SJSA1 (cell line): ENCODE results near the gene PLA1A. TPM values are rescaled to one million over a fixed set of nuclear protein-coding genes. Genes with fewer than 3 reads are reported as not detected.
A peak's percentile ranks its signal among the peaks of the same experiment; 100 is the strongest.
"Not testable (repeated sequence)": the region's sequence is repeated elsewhere in the genome, so short reads cannot be mapped to it uniquely, and the experiment has no call there.

ENCODE experiments used
- DNase-seq, 2 experiments: peaks; one replicate each; pipeline ENCODE4 v3.0.0-alpha.2; 2015 to 2020; ENCODE audit warnings: low spot score in 2 of 2, low read depth in 1 of 2
- H3K27ac ChIP-seq: fragments of 250-450 bp; sonication (Bioruptor Pico); 2 replicates; pipeline ENCODE4 v1.5.1; 2020; ENCODE audit warnings: mild to moderate bottlenecking, moderate library complexity
- H3K27me3 ChIP-seq: fragments of 250-450 bp; sonication (Bioruptor Pico); replicated peaks from 2 replicates; pipeline ENCODE4 v1.5.1; 2020; ENCODE audit warnings: mild to moderate bottlenecking, moderate library complexity
- H3K36me3 ChIP-seq: fragments of 250-450 bp; sonication (Bioruptor Pico); 2 replicates; pipeline ENCODE4 v1.5.1; 2020; ENCODE audit warnings: mild to moderate bottlenecking
- H3K4me1 ChIP-seq: fragments of 250-450 bp; sonication (Bioruptor Pico); replicated peaks from 2 replicates; pipeline ENCODE4 v1.6.1; 2021; ENCODE audit warnings: mild to moderate bottlenecking
- H3K4me3 ChIP-seq: fragments of 250-450 bp; sonication (Bioruptor Pico); 2 replicates; pipeline ENCODE4 v1.5.1; 2020; ENCODE audit warnings: mild to moderate bottlenecking
- H3K9me3 ChIP-seq: fragments of 250-450 bp; sonication (Bioruptor Pico); replicated peaks from 2 replicates; pipeline ENCODE4 v1.5.1; 2020; ENCODE audit warnings: mild to moderate bottlenecking
- total RNA-seq: library from RNA; depleted of rRNA; stranded (reverse); fragments of >200 nt; shearing (Covaris generic); gene quantifications from 2 replicates; pipeline ENCODE4 v1.2.3, GENCODE V29; 2014; rRNA removed

PLA1A gene
- total RNA-seq = 0.16 and 1.4 TPM in 2 replicates

- no peaks in the 10 kb centered on the region for H3K9me3 ChIP-seq
- H3K27me3 ChIP-seq = no peaks in the 10 kb centered on the region
- H3K4me3 ChIP-seq = no peak within 1 kb of the TSS
- peaks cover 19% of the 10 kb centered on the region for H3K4me1 ChIP-seq
- no peaks in the 10 kb centered on the region for H3K36me3 ChIP-seq
- no peak within 1 kb of the TSS for H3K27ac ChIP-seq
- peak in 1 of 2 experiments; percentile 25 for DNase-seq
Measured at GRCh38 chr3:119597548-119598288, at the start of gene PLA1A. PLA1A (plus strand) TSS chr3:119597885; CDS start chr3:119597914, 29 bp downstream.

GRCh38 chr3:119548341-119548740, 49.3 kb upstream of the PLA1A start:
- no peak for DNase-seq
- no peaks in the 10 kb centered on the region for H3K9me3 ChIP-seq
- no peak overlapping the region for H3K4me3 ChIP-seq
- no peaks in the 10 kb centered on the region for H3K36me3 ChIP-seq
- H3K4me1 ChIP-seq = no peaks in the 10 kb centered on the region
- H3K27ac ChIP-seq = no peak overlapping the region
- H3K27me3 ChIP-seq = no peaks in the 10 kb centered on the region

- H3K36me3 ChIP-seq = no peaks in the 10 kb centered on the region
- no peak overlapping the region for H3K4me3 ChIP-seq
- DNase-seq = no peak
- H3K9me3 ChIP-seq = no peaks in the 10 kb centered on the region
- H3K27me3 ChIP-seq = no peaks in the 10 kb centered on the region
- H3K27ac ChIP-seq = no peak overlapping the region
- no peaks in the 10 kb centered on the region for H3K4me1 ChIP-seq
Measured at GRCh38 chr3:119550192-119550910, 47.3 kb upstream of the PLA1A start.

- Histone ChIP-seq H3K4me1 (no peaks in the 10 kb centered on the region), H3K36me3 (no peaks in the 10 kb centered on the region), H3K27me3 (no peaks in the 10 kb centered on the region), H3K4me3 (no peak overlapping the region), H3K9me3 (no peaks in the 10 kb centered on the region), H3K27ac (no peak overlapping the region)
- no peak for DNase-seq
Measured at GRCh38 chr3:119551598-119551997, 46.1 kb upstream of the PLA1A start.

GRCh38 chr3:119552928-119553327, 44.8 kb upstream of the PLA1A start:
- not testable (repeated sequence) for H3K9me3 ChIP-seq, H3K27me3 ChIP-seq, H3K4me1 ChIP-seq, DNase-seq, H3K27ac ChIP-seq, H3K36me3 ChIP-seq, H3K4me3 ChIP-seq

GRCh38 chr3:119553823-119554415, 43.8 kb upstream of the PLA1A start:
- H3K27me3 ChIP-seq = no peaks in the 10 kb centered on the region
- no peak overlapping the region for H3K27ac ChIP-seq
- DNase-seq = no peak
- H3K4me3 ChIP-seq = no peak overlapping the region
- H3K9me3 ChIP-seq = no peaks in the 10 kb centered on the region
- H3K4me1 ChIP-seq = no peaks in the 10 kb centered on the region
- H3K36me3 ChIP-seq = no peaks in the 10 kb centered on the region

GRCh38 chr3:119555309-119555735, 42.4 kb upstream of the PLA1A start:
- Histone ChIP-seq H3K27ac (no peak overlapping the region), H3K27me3 (no peaks in the 10 kb centered on the region), H3K9me3 (no peaks in the 10 kb centered on the region), H3K4me3 (no peak overlapping the region), H3K4me1 (no peaks in the 10 kb centered on the region), H3K36me3 (no peaks in the 10 kb centered on the region)
- DNase-seq = no peak

- no peaks in the 10 kb centered on the region for H3K9me3 ChIP-seq
- H3K36me3 ChIP-seq = no peaks in the 10 kb centered on the region
- no peak overlapping the region for H3K27ac ChIP-seq
- DNase-seq = no peak
- no peaks in the 10 kb centered on the region for H3K4me1 ChIP-seq
- no peaks in the 10 kb centered on the region for H3K27me3 ChIP-seq
- no peak overlapping the region for H3K4me3 ChIP-seq
Measured at GRCh38 chr3:119555929-119556328, 41.8 kb upstream of the PLA1A start.

- no peak for DNase-seq
- H3K9me3 ChIP-seq = no peaks in the 10 kb centered on the region
- H3K4me1 ChIP-seq = no peaks in the 10 kb centered on the region
- H3K36me3 ChIP-seq = no peaks in the 10 kb centered on the region
- H3K27ac ChIP-seq = no peak overlapping the region
- no peak overlapping the region for H3K4me3 ChIP-seq
- H3K27me3 ChIP-seq = no peaks in the 10 kb centered on the region
Measured at GRCh38 chr3:119557192-119557876, 40.4 kb upstream of the PLA1A start.

- Histone ChIP-seq H3K27me3 (no peaks in the 10 kb centered on the region), H3K27ac (no peak overlapping the region), H3K36me3 (no peaks in the 10 kb centered on the region), H3K4me3 (no peak overlapping the region), H3K9me3 (no peaks in the 10 kb centered on the region), H3K4me1 (no peaks in the 10 kb centered on the region)
- no peak for DNase-seq
Measured at GRCh38 chr3:119557877-119558269, 39.8 kb upstream of the PLA1A start.

GRCh38 chr3:119558626-119559317, 38.9 kb upstream of the PLA1A start:
- Histone ChIP-seq H3K36me3 (no peaks in the 10 kb centered on the region), H3K27me3 (no peaks in the 10 kb centered on the region)
- DNase-seq = no peak

GRCh38 chr3:119559441-119559963, 38.2 kb upstream of the PLA1A start, which contains the start of gene CD80:
CD80 (minus strand) TSS chr3:119559614; CDS start chr3:119557728, 1,886 bp downstream.
- Histone ChIP-seq H3K36me3 (no peaks in the 10 kb centered on the region), H3K27me3 (no peaks in the 10 kb centered on the region), H3K4me3 (no peak within 1 kb of the TSS), H3K4me1 (no peaks in the 10 kb centered on the region), H3K9me3 (no peaks in the 10 kb centered on the region), H3K27ac (no peak within 1 kb of the TSS)
- peak; percentile 7 to 46 for DNase-seq

More at GRCh38 chr3:119558626-119559317, 38.9 kb upstream of the PLA1A start:
- Histone ChIP-seq H3K27ac (no peak overlapping the region), H3K9me3 (no peaks in the 10 kb centered on the region), H3K4me1 (no peaks in the 10 kb centered on the region), H3K4me3 (no peak overlapping the region)

GRCh38 chr3:119560160-119560559, 37.5 kb upstream of the PLA1A start:
- H3K27me3 ChIP-seq = no peaks in the 10 kb centered on the region
- DNase-seq = no peak
- no peaks in the 10 kb centered on the region for H3K4me1 ChIP-seq
- no peak overlapping the region for H3K27ac ChIP-seq
- no peaks in the 10 kb centered on the region for H3K9me3 ChIP-seq
- no peaks in the 10 kb centered on the region for H3K36me3 ChIP-seq
- no peak overlapping the region for H3K4me3 ChIP-seq
